SK-N-SH treated with all-trans-retinoic acid at 6 μM for 48 hours (cell line): ENCODE measurements around the gene C1orf232.

Source experiments
- ATAC-seq: fragments of 200-7000 bp; cut with Tn5 transposase; 3 replicates; pipeline ENCODE4 v1.9.1; 2020; ENCODE audit warnings: mild to moderate bottlenecking, moderate library complexity
- ARNTL ChIP-seq: fragments of 450-650 bp; formaldehyde crosslinking; IDR thresholded peaks from 2 replicates; pipeline ENCODE4 v1.5.0; 2020; ENCODE audit warnings: low read depth, mild to moderate bottlenecking, moderate library complexity, borderline replicate concordance
- BACH2 ChIP-seq: fragments of 250-450 bp; sonication (Bioruptor Pico); IDR thresholded peaks from 2 replicates; pipeline ENCODE4 v1.9.0; 2021; ENCODE audit warnings: mild to moderate bottlenecking, borderline replicate concordance
- CSDC2 ChIP-seq: fragments of 250-450 bp; sonication (Bioruptor Pico); IDR thresholded peaks from 2 replicates; pipeline ENCODE4 v1.5.0; 2020; ENCODE audit warnings: mild to moderate bottlenecking, moderate library complexity
- CSRNP3 ChIP-seq: fragments of 250-450 bp; sonication (Bioruptor Pico); IDR thresholded peaks from 2 replicates; pipeline ENCODE4 v1.5.1; 2021; ENCODE audit warnings: mild to moderate bottlenecking, moderate library complexity
- ESRRG ChIP-seq: fragments of 250-450 bp; sonication (Bioruptor Pico); IDR thresholded peaks from 2 replicates; pipeline ENCODE4 v1.6.1; 2021; ENCODE audit warnings: mild to moderate bottlenecking
- GLIS3 ChIP-seq: fragments of 250-450 bp; sonication (Bioruptor Pico); IDR thresholded peaks from 2 replicates; pipeline ENCODE4 v1.5.0; 2020; ENCODE audit warnings: mild to moderate bottlenecking, moderate library complexity
- ISL1 ChIP-seq: fragments of 250-450 bp; sonication (Bioruptor Pico); IDR thresholded peaks from 2 replicates; pipeline ENCODE4 v2.1.2; 2022; ENCODE audit warnings: mild to moderate bottlenecking, moderate library complexity
- OSR1 ChIP-seq: fragments of 250-450 bp; sonication (Bioruptor Pico); IDR thresholded peaks from 2 replicates; pipeline ENCODE4 v1.8.0; 2022; ENCODE audit warnings: moderate library complexity, mild to moderate bottlenecking, inconsistent platforms
- PATZ1 ChIP-seq: fragments of 250-450 bp; sonication (Bioruptor Pico); IDR thresholded peaks from 2 replicates; pipeline ENCODE4 v1.8.0; 2020; ENCODE audit warnings: mild to moderate bottlenecking, moderate library complexity, borderline replicate concordance
- PPARA ChIP-seq: fragments of 250-450 bp; sonication (Bioruptor Pico); IDR thresholded peaks from 2 replicates; pipeline ENCODE4 v1.5.0; 2020; ENCODE audit warnings: mild to moderate bottlenecking, borderline replicate concordance
- RARB ChIP-seq: fragments of 250-450 bp; sonication (Bioruptor Pico); IDR thresholded peaks from 2 replicates; pipeline ENCODE4 v1.8.0; 2021; ENCODE audit warnings: mild to moderate bottlenecking, moderate library complexity
- TCF4 ChIP-seq: fragments of 250-450 bp; sonication (Bioruptor Pico); IDR thresholded peaks from 2 replicates; pipeline ENCODE4 v1.8.0; 2021; ENCODE audit warnings: mild to moderate bottlenecking, moderate library complexity, borderline replicate concordance
- TOX ChIP-seq: fragments of 250-450 bp; sonication (Bioruptor Pico); IDR thresholded peaks from 2 replicates; pipeline ENCODE4 v1.8.0; 2021; ENCODE audit warnings: mild to moderate bottlenecking, moderate library complexity, borderline replicate concordance
- TSHZ2 ChIP-seq: fragments of 250-450 bp; sonication (Bioruptor Pico); IDR thresholded peaks from 2 replicates; pipeline ENCODE4 v1.5.0; 2020; ENCODE audit warnings: mild to moderate bottlenecking, moderate library complexity
- ZC3H10 ChIP-seq: fragments of 250-450 bp; sonication (Bioruptor Pico); IDR thresholded peaks from 2 replicates; pipeline ENCODE4 v1.5.1; 2021; ENCODE audit warnings: mild to moderate bottlenecking, moderate library complexity
- ZFP3 ChIP-seq: fragments of 250-450 bp; sonication (Bioruptor Pico); IDR thresholded peaks from 2 replicates; pipeline ENCODE4 v1.5.0; 2020; ENCODE audit warnings: mild to moderate bottlenecking, moderate library complexity
- ZFP30 ChIP-seq: fragments of 450-650 bp; formaldehyde crosslinking; IDR thresholded peaks from 2 replicates; pipeline ENCODE4 v1.5.0; 2022; ENCODE audit warnings: mild to moderate bottlenecking, moderate library complexity
- ZNF565 ChIP-seq: fragments of 450-650 bp; formaldehyde crosslinking; conservative IDR thresholded peaks from 2 replicates; pipeline ENCODE4 v1.5.0; 2020; ENCODE audit warnings: low read depth, mild to moderate bottlenecking, moderate library complexity
- ZNF70 ChIP-seq: fragments of 450-650 bp; formaldehyde crosslinking; IDR thresholded peaks from 2 replicates; pipeline ENCODE4 v1.5.0; 2020; ENCODE audit warnings: mild to moderate bottlenecking, moderate library complexity
- ZNF8 ChIP-seq: fragments of 450-650 bp; formaldehyde crosslinking; IDR thresholded peaks from 2 replicates; pipeline ENCODE4 v1.5.0; 2020; ENCODE audit warnings: mild to moderate bottlenecking, moderate library complexity
- TF ChIP-seq, protein P1 (sequence below): fragments of 250-450 bp; sonication (Bioruptor Pico); IDR thresholded peaks from 2 replicates; pipeline ENCODE4 v1.5.1; 2020; ENCODE audit warnings: low read depth, mild to moderate bottlenecking, moderate library complexity

C1orf232 gene

GRCh38 chr1:26159743-26160039, 9.1 kb downstream of the C1orf232 start (continued):
- TF ChIP-seq ISL1 (CRISPR knock-in tag): no peak
- TF ChIP-seq ZC3H10 (CRISPR knock-in tag): no peak
- no peak for TF ChIP-seq ZNF70

- TF ChIP-seq ESRRG (no peak), RARB (no peak), CSRNP3 (CRISPR knock-in tag) (no peak), ARNTL (no peak), GLIS3 (CRISPR knock-in tag) (no peak), ZFP3 (CRISPR knock-in tag) (no peak), TOX (CRISPR knock-in tag) (no peak), ZFP30 (no peak), PATZ1 (CRISPR knock-in tag) (no peak), OSR1 (CRISPR knock-in tag) (no peak), CSDC2 (CRISPR knock-in tag) (no peak), TCF4 (CRISPR knock-in tag) (no peak)
- TF ChIP-seq, protein P1, sequence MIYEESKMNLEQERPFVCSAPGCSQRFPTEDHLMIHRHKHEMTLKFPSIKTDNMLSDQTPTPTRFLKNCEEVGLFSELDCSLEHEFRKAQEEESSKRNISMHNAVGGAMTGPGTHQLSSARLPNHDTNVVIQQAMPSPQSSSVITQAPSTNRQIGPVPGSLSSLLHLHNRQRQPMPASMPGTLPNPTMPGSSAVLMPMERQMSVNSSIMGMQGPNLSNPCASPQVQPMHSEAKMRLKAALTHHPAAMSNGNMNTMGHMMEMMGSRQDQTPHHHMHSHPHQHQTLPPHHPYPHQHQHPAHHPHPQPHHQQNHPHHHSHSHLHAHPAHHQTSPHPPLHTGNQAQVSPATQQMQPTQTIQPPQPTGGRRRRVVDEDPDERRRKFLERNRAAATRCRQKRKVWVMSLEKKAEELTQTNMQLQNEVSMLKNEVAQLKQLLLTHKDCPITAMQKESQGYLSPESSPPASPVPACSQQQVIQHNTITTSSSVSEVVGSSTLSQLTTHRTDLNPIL: no peak
- ATAC-seq: peak; percentile 51
These were observed 9.6 kb downstream of the C1orf232 start, which contains the start of gene FAM110D for GRCh38 chr1:26158908-26159742. FAM110D (plus strand) TSS chr1:26159079; CDS start chr1:26161292, 2,213 bp downstream.

DNA sequence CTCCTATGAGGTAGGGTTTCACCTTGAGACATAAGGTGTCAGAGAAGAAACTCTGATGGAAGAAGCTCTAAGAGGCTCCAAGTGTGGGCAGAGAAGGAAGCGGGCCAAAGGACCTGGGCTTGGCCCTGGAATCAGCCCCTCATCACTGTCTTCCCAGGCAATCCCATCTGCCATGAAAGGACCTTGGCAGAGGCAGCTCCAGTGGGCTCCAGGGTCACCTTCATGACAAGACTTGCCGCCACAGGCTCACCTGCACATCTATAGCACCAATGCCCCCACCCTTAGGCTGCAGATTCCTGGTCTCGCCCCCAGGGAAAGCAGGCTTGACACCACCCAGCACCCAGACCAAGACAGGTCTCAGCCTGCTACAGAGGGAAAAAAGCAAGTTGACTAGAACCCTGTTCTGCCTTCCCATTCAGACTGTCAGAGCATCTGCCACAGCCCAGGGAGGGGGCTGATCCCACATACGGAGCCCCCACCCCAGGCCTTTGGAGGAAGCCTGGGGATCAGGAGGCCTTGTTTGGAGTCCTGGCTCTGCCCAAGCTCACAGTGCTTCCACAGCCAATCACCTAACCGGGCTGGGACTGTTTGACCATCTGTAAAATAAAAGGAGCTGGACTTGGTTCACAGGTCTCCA, 10.4 kb downstream of the C1orf232 start:
- ATAC-seq: no peak

GRCh38 chr1:26156285-26157038, 12.3 kb downstream of the C1orf232 start:
- ATAC-seq: peak; percentile 58
- TF ChIP-seq ZNF8 (CRISPR knock-in tag) (no peak), BACH2 (CRISPR knock-in tag) (no peak), PATZ1 (CRISPR knock-in tag) (no peak), ZNF565 (no peak), ZNF70 (no peak), ZFP3 (CRISPR knock-in tag) (no peak), PPARA (no peak), ZC3H10 (CRISPR knock-in tag) (no peak), RARB (no peak), ZFP30 (no peak), CSRNP3 (CRISPR knock-in tag) (no peak), TCF4 (CRISPR knock-in tag) (no peak), CSDC2 (CRISPR knock-in tag) (no peak), GLIS3 (CRISPR knock-in tag) (no peak), TSHZ2 (no peak)

More for the DNA sequence above, 10.4 kb downstream of the C1orf232 start:
- no peak for TF ChIP-seq ARNTL
- no peak for TF ChIP-seq TCF4 (CRISPR knock-in tag)
